ENCODE measurements around the gene CDC42BPG.

DNA sequence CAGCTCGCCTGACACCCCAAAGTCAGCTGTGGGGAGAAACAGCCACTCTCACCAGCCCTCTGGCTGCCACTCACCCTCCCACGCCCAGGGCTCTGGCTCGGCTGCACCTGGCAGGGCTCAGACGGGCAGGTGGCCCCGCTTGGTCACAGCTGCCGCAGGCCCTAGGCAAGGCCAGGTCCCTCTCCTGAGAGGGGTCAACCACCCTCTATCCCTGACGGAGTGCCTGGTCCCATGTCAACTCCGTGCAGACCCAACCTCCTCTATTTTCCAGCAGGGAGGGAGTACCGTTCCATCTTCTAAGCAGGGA lies 43.3 kb downstream of the CDC42BPG start:
- TF ChIP-seq, protein P1, sequence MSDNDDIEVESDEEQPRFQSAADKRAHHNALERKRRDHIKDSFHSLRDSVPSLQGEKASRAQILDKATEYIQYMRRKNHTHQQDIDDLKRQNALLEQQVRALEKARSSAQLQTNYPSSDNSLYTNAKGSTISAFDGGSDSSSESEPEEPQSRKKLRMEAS (CRISPR knock-in tag; IDR thresholded peaks at IDR 0.05) = no peak
- TF ChIP-seq, protein P2, sequence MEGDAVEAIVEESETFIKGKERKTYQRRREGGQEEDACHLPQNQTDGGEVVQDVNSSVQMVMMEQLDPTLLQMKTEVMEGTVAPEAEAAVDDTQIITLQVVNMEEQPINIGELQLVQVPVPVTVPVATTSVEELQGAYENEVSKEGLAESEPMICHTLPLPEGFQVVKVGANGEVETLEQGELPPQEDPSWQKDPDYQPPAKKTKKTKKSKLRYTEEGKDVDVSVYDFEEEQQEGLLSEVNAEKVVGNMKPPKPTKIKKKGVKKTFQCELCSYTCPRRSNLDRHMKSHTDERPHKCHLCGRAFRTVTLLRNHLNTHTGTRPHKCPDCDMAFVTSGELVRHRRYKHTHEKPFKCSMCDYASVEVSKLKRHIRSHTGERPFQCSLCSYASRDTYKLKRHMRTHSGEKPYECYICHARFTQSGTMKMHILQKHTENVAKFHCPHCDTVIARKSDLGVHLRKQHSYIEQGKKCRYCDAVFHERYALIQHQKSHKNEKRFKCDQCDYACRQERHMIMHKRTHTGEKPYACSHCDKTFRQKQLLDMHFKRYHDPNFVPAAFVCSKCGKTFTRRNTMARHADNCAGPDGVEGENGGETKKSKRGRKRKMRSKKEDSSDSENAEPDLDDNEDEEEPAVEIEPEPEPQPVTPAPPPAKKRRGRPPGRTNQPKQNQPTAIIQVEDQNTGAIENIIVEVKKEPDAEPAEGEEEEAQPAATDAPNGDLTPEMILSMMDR (IDR thresholded peaks at IDR 0.05) = no peak
- TF ChIP-seq ZNF232 (CRISPR knock-in tag; IDR thresholded peaks at IDR 0.05) = no peak
- TF ChIP-seq, protein P3, sequence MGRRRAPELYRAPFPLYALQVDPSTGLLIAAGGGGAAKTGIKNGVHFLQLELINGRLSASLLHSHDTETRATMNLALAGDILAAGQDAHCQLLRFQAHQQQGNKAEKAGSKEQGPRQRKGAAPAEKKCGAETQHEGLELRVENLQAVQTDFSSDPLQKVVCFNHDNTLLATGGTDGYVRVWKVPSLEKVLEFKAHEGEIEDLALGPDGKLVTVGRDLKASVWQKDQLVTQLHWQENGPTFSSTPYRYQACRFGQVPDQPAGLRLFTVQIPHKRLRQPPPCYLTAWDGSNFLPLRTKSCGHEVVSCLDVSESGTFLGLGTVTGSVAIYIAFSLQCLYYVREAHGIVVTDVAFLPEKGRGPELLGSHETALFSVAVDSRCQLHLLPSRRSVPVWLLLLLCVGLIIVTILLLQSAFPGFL (CRISPR knock-in tag; IDR thresholded peaks at IDR 0.05; ENCODE audit: borderline replicate concordance) = no peak
- no peak for TF ChIP-seq CBFB (CRISPR knock-in tag; IDR thresholded peaks at IDR 0.05; ENCODE audit: low read depth)
- no peak for TF ChIP-seq SP1 (CRISPR knock-in tag; conservative IDR thresholded peaks at IDR 0.05)
- TF ChIP-seq, protein P4, sequence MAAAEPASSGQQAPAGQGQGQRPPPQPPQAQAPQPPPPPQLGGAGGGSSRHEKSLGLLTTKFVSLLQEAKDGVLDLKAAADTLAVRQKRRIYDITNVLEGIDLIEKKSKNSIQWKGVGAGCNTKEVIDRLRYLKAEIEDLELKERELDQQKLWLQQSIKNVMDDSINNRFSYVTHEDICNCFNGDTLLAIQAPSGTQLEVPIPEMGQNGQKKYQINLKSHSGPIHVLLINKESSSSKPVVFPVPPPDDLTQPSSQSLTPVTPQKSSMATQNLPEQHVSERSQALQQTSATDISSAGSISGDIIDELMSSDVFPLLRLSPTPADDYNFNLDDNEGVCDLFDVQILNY (CRISPR knock-in tag; IDR thresholded peaks at IDR 0.05) = no peak
- TF ChIP-seq MXD4 (CRISPR knock-in tag; IDR thresholded peaks at IDR 0.05; ENCODE audit: borderline replicate concordance) = no peak
- TF ChIP-seq, protein P5, sequence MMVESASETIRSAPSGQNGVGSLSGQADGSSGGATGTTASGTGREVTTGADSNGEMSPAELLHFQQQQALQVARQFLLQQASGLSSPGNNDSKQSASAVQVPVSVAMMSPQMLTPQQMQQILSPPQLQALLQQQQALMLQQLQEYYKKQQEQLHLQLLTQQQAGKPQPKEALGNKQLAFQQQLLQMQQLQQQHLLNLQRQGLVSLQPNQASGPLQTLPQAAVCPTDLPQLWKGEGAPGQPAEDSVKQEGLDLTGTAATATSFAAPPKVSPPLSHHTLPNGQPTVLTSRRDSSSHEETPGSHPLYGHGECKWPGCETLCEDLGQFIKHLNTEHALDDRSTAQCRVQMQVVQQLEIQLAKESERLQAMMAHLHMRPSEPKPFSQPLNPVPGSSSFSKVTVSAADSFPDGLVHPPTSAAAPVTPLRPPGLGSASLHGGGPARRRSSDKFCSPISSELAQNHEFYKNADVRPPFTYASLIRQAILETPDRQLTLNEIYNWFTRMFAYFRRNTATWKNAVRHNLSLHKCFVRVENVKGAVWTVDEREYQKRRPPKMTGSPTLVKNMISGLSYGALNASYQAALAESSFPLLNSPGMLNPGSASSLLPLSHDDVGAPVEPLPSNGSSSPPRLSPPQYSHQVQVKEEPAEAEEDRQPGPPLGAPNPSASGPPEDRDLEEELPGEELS (CRISPR knock-in tag; IDR thresholded peaks at IDR 0.05) = no peak
- TF ChIP-seq SMAD3 (CRISPR knock-in tag; IDR thresholded peaks at IDR 0.05; ENCODE audit: borderline replicate concordance) = no peak
- no peak for TF ChIP-seq TEAD4 (CRISPR knock-in tag; IDR thresholded peaks at IDR 0.05)
